Measurements from ENCODE around the gene MLEC. TPM values are rescaled to one million over a fixed set of nuclear protein-coding genes. Genes with fewer than 3 reads are reported as not detected.

Gene MLEC
- total RNA-seq, 1 donor from 2014 or later = 78.3 TPM

DNA sequence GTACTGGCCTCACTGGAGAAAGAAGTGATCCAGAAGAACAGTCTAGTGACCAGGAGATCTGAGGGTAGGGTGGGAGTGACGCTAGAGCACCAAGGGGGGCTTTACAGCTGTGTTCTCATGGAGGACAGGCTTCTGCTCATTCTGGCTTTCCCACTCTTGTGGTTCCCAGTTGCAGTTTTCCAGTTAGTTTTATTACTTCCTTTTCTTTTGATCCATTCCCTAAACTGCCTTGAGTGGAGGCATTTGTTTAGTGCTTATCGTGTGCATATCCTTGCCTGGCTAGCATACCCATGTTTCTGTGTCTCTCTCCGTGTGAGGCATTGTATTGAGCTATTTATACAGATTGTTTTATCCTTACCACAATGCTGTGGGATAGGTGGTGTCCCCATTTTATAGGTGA lies 4.0 kb downstream of the MLEC start:
- DNase-seq (ENCODE audit: extremely low read depth, low read depth, low spot score) = no peak

GRCh38 chr12:120692524-120693033 lies 5.6 kb downstream of the MLEC start:
- DNase-seq (ENCODE audit: extremely low read depth, low read depth, low spot score) = no peak

- DNase-seq (ENCODE audit: extremely low read depth, low read depth, low spot score) = no peak
Observed at GRCh38 chr12:120693848-120694247, 6.9 kb downstream of the MLEC start.

DNA sequence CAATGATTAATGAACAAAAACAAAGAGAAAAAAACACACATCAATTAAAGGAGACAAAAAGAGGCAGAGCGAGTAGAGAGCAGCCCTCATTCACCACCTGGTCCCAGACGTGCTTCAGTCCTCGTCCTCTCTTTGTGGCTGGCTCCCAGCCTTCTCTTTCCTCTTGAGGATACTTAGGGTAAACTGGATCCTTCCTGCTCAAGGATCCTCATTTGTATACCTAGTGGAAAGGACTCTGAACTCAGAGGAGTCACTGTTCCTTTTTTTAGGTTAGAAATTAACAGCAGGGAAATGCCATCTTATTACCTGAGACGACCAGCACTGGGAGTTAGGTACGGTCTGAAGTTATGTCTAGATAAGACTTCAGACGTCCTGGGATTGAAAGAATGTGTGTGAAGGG lies 9.7 kb downstream of the MLEC start:
- no peak for DNase-seq (ENCODE audit: extremely low read depth, low read depth, low spot score)

GRCh38 chr12:120697344-120697743 lies 10.4 kb downstream of the MLEC start:
- DNase-seq (ENCODE audit: extremely low read depth, low read depth, low spot score) = no peak

GRCh38 chr12:120698665-120699064 lies 11.7 kb downstream of the MLEC start:
- DNase-seq (ENCODE audit: extremely low read depth, low read depth, low spot score) = no peak

- no peak for DNase-seq (ENCODE audit: extremely low read depth, low read depth, low spot score)
Observed at GRCh38 chr12:120699553-120699952, 12.6 kb downstream of the MLEC start.

- DNase-seq (ENCODE audit: extremely low read depth, low read depth, low spot score) = no peak
Observed at GRCh38 chr12:120700886-120701285, 13.9 kb downstream of the MLEC start.

- DNase-seq (ENCODE audit: extremely low read depth, low read depth, low spot score) = no peak
Observed at GRCh38 chr12:120702637-120703036, 15.7 kb downstream of the MLEC start.

- no peak for DNase-seq (ENCODE audit: extremely low read depth, low read depth, low spot score)
Observed at GRCh38 chr12:120703311-120703942, 16.5 kb downstream of the MLEC start.

DNA sequence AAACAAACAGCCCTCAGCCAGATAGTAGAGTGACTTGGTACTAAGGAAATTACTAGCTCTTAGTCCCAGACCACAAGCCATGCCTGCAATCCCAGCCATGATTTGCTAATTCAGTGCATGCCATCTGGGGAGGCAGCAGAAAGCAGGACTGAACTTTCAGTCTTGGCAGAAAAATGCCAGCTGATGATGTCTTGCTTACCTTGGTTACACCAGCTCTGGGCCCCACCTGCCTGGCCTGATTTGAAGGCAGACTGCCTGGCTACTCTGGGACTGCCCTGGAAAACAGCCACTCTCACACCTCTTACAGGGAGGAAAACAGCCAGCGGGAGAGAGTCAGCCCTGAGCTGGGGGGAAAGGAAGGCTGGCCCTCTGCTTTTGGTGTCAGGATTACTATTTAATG lies 18.7 kb downstream of the MLEC start:
- DNase-seq (ENCODE audit: extremely low read depth, low read depth, low spot score) = no peak

- DNase-seq (ENCODE audit: extremely low read depth, low read depth, low spot score) = no peak
Observed at GRCh38 chr12:120706029-120706428, 19.1 kb downstream of the MLEC start.

DNA sequence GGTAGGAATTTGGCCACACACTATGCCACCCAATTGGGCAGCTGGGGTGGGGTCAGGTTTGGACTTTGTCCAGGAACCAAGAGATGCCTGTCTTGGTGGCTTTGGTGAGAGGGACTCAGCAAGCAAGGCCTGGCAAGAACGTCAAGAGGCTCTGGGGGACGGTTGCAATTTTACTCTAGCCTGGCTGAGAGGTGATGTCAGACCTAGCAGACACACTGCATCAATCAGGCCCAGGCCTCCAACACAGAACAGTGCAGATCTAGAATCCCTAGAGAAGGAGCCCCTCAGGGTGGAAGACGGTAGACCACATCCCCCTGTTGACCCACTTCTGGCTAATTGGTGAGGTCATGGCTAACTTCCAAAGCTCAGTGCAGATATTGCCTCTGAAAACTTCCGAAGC lies 21.7 kb downstream of the MLEC start:
- DNase-seq (ENCODE audit: extremely low read depth, low read depth, low spot score) = no peak

DNA sequence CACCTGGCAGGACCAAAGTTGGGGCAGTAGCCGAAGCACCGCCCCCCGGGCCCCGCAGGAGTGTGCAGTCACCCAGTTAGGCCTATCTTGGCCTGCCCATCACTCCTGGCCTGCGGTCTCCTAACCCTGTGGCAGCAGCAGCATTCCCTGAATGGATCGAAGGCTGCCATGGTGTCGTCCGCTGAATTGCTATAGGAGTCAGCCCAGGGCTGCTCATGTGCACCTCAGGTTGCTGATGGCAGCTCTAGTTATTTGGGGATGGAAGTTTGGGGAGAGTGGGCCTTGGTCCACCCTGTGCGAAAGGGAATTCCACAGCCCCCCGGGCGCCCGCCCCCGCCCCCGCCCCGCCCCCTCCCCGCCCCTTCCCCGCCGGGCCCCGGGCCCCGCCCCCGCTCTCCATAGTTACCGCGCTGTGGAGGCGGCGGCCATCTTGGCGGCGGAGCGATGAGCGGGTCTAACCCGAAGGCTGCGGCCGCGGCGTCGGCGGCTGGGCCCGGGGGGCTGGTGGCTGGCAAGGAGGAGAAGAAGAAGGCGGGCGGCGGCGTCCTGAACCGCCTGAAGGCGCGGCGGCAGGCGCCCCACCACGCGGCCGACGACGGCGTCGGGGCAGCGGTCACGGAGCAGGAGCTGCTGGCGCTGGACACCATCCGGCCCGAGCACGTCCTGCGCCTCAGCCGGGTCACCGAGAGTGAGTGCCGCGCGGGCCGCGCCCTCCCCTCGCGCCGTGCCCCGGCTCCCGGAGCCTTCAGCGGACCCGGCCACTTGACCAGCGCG lies 23.3 kb downstream of the MLEC start, which contains the start of gene UNC119B:
TSS of gene UNC119B (plus strand) at position 428 of the 774 bp plus-strand sequence. CDS start at position 445, 17 bp downstream.
- no peak for DNase-seq (ENCODE audit: extremely low read depth, low read depth, low spot score)

DNA sequence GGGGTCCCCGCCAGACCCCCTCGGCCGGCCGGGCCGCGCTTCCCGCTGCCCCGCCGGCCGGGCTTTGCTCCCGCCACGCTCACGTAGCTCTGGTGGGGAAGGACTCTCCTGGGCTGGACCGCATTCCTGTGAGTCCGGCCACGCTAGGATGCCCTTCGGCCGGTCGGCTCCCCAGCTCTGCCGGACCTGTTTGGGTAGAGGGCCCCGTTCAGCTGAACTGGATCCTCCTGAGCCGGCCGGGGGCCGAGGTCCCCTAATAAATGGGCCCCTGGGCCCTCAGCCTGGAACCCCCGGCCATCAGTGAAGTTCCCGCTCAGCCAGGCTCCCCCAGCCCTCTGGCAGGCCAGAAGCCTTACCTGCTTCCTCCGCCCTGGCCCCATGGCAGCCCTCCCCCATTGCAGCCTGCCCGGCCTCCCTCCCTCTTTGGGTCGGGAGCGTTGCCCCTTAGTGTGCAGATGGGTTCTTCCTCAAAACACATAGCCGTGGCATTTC lies 23.9 kb downstream of the MLEC start:
- DNase-seq (ENCODE audit: extremely low read depth, low read depth, low spot score) = no peak

GRCh38 chr12:120711411-120711810 lies 24.5 kb downstream of the MLEC start:
- DNase-seq (ENCODE audit: extremely low read depth, low read depth, low spot score) = no peak

GRCh38 chr12:120712610-120713009 lies 25.7 kb downstream of the MLEC start:
- no peak for DNase-seq (ENCODE audit: extremely low read depth, low read depth, low spot score)

DNA sequence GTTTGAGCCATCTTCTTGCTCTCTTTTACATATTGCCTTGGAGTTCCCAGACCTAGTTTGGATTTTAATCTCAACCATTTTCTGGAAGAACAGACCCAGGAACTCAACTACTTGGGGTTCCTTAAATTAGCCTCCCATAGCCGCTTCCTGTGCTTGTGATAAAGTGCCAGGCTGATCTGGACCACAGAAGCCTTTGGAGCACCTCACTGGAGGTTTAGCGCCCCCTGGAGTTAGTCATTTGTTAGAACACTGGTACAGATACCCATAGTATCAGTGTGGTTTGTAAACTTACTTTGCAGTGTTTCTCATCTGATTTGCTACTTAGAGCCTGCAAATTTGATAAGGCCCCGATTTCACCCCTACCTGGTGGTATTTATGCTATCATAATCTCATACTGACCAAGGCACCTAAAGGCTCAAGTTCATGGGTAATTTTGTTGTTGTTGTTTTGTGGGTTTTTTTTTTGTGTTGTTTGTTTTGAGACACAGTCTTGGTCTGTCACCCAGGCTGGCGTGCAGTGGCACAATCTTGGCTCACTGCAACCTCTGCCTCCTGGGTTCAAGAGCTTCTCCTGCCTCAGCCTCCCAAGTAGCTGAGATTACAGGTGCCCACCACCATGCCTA lies 27.0 kb downstream of the MLEC start:
- peak; percentile 54 for DNase-seq (ENCODE audit: extremely low read depth, low read depth, low spot score)

GRCh38 chr12:120718055-120718454 lies 31.1 kb downstream of the MLEC start:
- DNase-seq (ENCODE audit: extremely low read depth, low read depth, low spot score) = no peak

DNA sequence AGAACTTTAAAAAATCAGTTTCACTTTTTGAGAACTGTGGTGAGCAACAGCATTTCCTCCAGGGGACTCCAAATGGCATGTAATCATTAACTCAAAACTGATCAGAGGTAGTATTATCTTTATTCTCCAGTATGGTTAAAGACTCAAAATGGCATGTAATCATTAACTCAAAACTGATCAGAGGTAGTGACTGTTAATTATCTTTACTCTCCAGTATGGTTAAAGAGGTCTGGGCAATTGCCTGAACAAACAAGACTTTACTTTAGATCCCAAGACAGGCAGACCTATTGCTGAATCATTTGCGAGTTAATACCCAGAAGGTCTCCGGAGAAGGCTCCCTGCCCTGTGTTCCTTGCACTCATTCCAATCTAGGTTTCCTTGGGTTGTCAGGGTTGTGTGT lies 32.1 kb downstream of the MLEC start:
- DNase-seq (ENCODE audit: extremely low read depth, low read depth, low spot score) = no peak

GRCh38 chr12:120719496-120720233 lies 32.7 kb downstream of the MLEC start:
- DNase-seq (ENCODE audit: extremely low read depth, low read depth, low spot score) = no peak

Data from glomerular endothelial cell (primary cell).